ENCODE results near the gene NDUFS6. TPM values are rescaled to one million over a fixed set of nuclear protein-coding genes. Genes with fewer than 3 reads are reported as not detected.

NDUFS6 gene
- total RNA-seq, 4 donors from 2014 or later: 36.1 to 72.7 (median 57.3) TPM

- Histone ChIP-seq H3K27me3 (peaks cover 0 to 38% (median 0%) of the 10 kb centered on the region in 4 donors), H3K27ac (no peak overlapping the region), H3K4me1 (no peaks in the 10 kb centered on the region), H3K36me3 (no peaks in the 10 kb centered on the region), H3K9me3 (no peaks in the 10 kb centered on the region), H3K4me3 (no peak overlapping the region)
- intact Hi-C loops (cut with DNase I): no loop called here
- no peak for DNase-seq
- 72 to 86% methylated on average over 10 to 13 of the region's 13 CpGs for WGBS, 2 donors
- no peak for TF ChIP-seq POLR2A (IDR thresholded peaks at IDR 0.05)
- TF ChIP-seq, protein P1, sequence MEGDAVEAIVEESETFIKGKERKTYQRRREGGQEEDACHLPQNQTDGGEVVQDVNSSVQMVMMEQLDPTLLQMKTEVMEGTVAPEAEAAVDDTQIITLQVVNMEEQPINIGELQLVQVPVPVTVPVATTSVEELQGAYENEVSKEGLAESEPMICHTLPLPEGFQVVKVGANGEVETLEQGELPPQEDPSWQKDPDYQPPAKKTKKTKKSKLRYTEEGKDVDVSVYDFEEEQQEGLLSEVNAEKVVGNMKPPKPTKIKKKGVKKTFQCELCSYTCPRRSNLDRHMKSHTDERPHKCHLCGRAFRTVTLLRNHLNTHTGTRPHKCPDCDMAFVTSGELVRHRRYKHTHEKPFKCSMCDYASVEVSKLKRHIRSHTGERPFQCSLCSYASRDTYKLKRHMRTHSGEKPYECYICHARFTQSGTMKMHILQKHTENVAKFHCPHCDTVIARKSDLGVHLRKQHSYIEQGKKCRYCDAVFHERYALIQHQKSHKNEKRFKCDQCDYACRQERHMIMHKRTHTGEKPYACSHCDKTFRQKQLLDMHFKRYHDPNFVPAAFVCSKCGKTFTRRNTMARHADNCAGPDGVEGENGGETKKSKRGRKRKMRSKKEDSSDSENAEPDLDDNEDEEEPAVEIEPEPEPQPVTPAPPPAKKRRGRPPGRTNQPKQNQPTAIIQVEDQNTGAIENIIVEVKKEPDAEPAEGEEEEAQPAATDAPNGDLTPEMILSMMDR (IDR thresholded peaks at IDR 0.05): no peak
These were observed 41.7 kb upstream of the NDUFS6 start for GRCh38 chr5:1759378-1759970.

- DNase-seq: no peak
- H3K4me3 ChIP-seq: no peak overlapping the region
- H3K4me1 ChIP-seq: no peaks in the 10 kb centered on the region
- no peak for TF ChIP-seq POLR2A (IDR thresholded peaks at IDR 0.05)
- TF ChIP-seq, protein P1 (IDR thresholded peaks at IDR 0.05): no peak
- no peaks in the 10 kb centered on the region for H3K36me3 ChIP-seq
- H3K27ac ChIP-seq: no peak overlapping the region
- intact Hi-C loops (cut with DNase I): no loop called here
- 69 to 75% methylated on average over 4 of the region's 4 CpGs for WGBS, 2 donors
- H3K27me3 ChIP-seq: peaks cover 0 to 39% (median 0%) of the 10 kb centered on the region in 4 donors
- H3K9me3 ChIP-seq: no peaks in the 10 kb centered on the region
These were observed 41.0 kb upstream of the NDUFS6 start for GRCh38 chr5:1760231-1760630.

DNA sequence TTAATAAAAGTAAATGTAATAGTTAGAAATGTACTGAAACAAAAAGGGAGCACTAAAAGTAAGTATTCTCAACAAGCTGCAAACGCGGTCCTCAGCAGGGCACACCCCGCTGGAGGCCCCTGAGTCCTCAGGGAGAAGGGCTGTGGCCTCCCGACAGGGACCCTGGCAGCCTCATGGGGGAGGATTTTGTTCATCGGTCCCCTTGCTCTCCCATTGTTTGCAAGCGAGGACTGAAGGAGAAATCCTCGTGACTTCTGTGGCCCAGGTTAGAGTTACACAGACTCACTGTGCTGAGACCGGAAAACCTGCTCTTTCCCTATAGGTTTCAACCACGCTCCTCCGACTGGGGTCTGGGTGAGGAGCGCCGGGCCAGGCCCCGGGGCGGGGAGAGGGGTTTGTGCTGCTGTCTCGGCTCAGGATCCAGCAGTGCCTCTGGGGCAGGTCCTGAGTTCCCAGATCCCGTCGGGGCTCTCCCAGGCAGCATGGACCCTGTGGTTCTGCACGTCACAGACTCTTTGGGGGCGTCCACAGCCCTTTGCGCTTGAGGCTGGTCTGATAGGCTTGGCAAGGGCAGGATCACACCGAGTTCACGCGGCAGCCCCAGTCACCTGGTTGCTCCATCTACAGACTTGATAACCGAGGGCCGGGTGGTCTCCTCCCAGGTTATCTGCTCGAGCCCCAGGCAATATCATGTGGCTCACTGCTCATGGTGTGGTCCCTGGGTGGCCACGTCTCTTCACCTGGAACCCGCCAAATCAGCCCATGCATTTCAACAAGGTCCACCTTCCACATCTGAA is 40.4 kb upstream of the NDUFS6 start:
- H3K4me3 ChIP-seq: no peak overlapping the region
- no peaks in the 10 kb centered on the region for H3K4me1 ChIP-seq
- H3K27ac ChIP-seq: no peak overlapping the region
- TF ChIP-seq, protein P1 (IDR thresholded peaks at IDR 0.05): no peak
- no peak for TF ChIP-seq POLR2A (IDR thresholded peaks at IDR 0.05)
- DNase-seq: no peak
- intact Hi-C loops (cut with DNase I): no loop called here
- no peaks in the 10 kb centered on the region for H3K36me3 ChIP-seq
- WGBS, 2 donors: 49 to 63% methylated on average over 7 to 9 of the region's 28 CpGs
- H3K9me3 ChIP-seq: no peaks in the 10 kb centered on the region
- peaks cover 0 to 45% (median 0%) of the 10 kb centered on the region in 4 donors for H3K27me3 ChIP-seq

GRCh38 chr5:1761453-1761755 is 39.8 kb upstream of the NDUFS6 start:
- H3K9me3 ChIP-seq: no peaks in the 10 kb centered on the region
- H3K36me3 ChIP-seq: no peaks in the 10 kb centered on the region
- no peak for DNase-seq
- H3K27me3 ChIP-seq: peaks cover 0 to 51% (median 0%) of the 10 kb centered on the region in 4 donors
- H3K27ac ChIP-seq: no peak overlapping the region
- WGBS, 2 donors: 75 to 79% methylated on average over 10 to 11 of the region's 11 CpGs
- intact Hi-C loops (cut with DNase I): no loop called here
- H3K4me3 ChIP-seq: no peak overlapping the region
- TF ChIP-seq, protein P1 (IDR thresholded peaks at IDR 0.05): no peak
- no peak for TF ChIP-seq POLR2A (IDR thresholded peaks at IDR 0.05)
- H3K4me1 ChIP-seq: no peaks in the 10 kb centered on the region

GRCh38 chr5:1762121-1762882 is 38.9 kb upstream of the NDUFS6 start:
- peaks cover 0 to 51% (median 0%) of the 10 kb centered on the region in 4 donors for H3K27me3 ChIP-seq
- no peak overlapping the region for H3K27ac ChIP-seq
- H3K4me1 ChIP-seq: no peaks in the 10 kb centered on the region
- 71 to 78% methylated on average over 5 to 19 of the region's 25 CpGs for WGBS, 2 donors
- no peaks in the 10 kb centered on the region for H3K9me3 ChIP-seq
- no peak overlapping the region for H3K4me3 ChIP-seq
- DNase-seq: no peak
- no peaks in the 10 kb centered on the region for H3K36me3 ChIP-seq
- TF ChIP-seq, protein P1 (IDR thresholded peaks at IDR 0.05): no peak
- no peak for TF ChIP-seq POLR2A (IDR thresholded peaks at IDR 0.05)
- intact Hi-C loops (cut with DNase I): no loop called here
